Kidney (tissue), 14 donors: Measurements from ENCODE around the gene ITPK1. TPM values are rescaled to one million over a fixed set of nuclear protein-coding genes. Genes with fewer than 3 reads are reported as not detected.

Experiments
- DNase-seq, 5 donors: peaks; one replicate each; pipeline ENCODE4 v3.0.0-alpha.2; 2013 to 2020
- FAIRE-seq: peaks from 2 replicates; lab custom pipeline; 2012; peaks lifted over from hg19 to GRCh38; lab: Jason Lieb, UNC
- H3K27ac ChIP-seq, 2 donors: one replicate each; pipeline ENCODE4 v1.7.0; 2013; ENCODE audit warnings: low read depth in 2 of 2, low read length in 2 of 2, inconsistent platforms in 1 of 2
- H3K27me3 ChIP-seq: one replicate; pipeline ENCODE4 v1.7.1; 2013; ENCODE audit warnings: low read length, inconsistent platforms; ENCODE audit not compliant: control insufficient read depth, insufficient read depth
- H3K36me3 ChIP-seq, 3 donors: one replicate each; pipeline versions ENCODE4 v1.7.0 to v1.7.1; 2013; ENCODE audit warnings: low read length in 3 of 3, control low read depth in 1 of 3, inconsistent platforms in 1 of 3; ENCODE audit not compliant: insufficient read depth in 3 of 3, control insufficient read depth in 2 of 3
- H3K4me1 ChIP-seq, 3 donors: one replicate each; pipeline versions ENCODE4 v1.7.0 to v1.7.1; 2013; ENCODE audit warnings: low read length in 3 of 3, inconsistent platforms in 1 of 3, low read depth in 1 of 3; ENCODE audit not compliant: control insufficient read depth in 2 of 3, insufficient read depth in 2 of 3
- H3K4me3 ChIP-seq, 3 donors: one replicate each; pipeline versions ENCODE4 v1.7.0 to v1.8.1; 2013; ENCODE audit warnings: low read length in 3 of 3, control low read depth in 1 of 3, inconsistent platforms in 1 of 3
- H3K9ac ChIP-seq, 3 donors: one replicate each; pipeline versions ENCODE4 v1.7.0 to v1.7.1; 2013; ENCODE audit warnings: low read length in 3 of 3, control low read depth in 1 of 3, inconsistent platforms in 1 of 3
- H3K9me3 ChIP-seq, 3 donors: one replicate each; pipeline versions ENCODE4 v1.7.0 to v1.7.1; 2013; ENCODE audit warnings: low read length in 3 of 3, control low read depth in 1 of 3, inconsistent platforms in 1 of 3; ENCODE audit not compliant: control insufficient read depth in 2 of 3, insufficient read depth in 1 of 3
- CTCF ChIP-seq: IDR thresholded peaks from 3 replicates; pipeline ENCODE4 v1.5.1; 2012; ENCODE audit warnings: mild to moderate bottlenecking, moderate library complexity, borderline replicate concordance; ENCODE audit not compliant: insufficient read depth; ENCODE audit errors: extremely low read depth
- intact Hi-C: fragments of 100-400 bp; cut with DNase I; formaldehyde crosslinking; loops from one replicate; pipeline ENCODE4 v1.11.1; 2022
- polyA plus RNA-seq: library from polyadenylated mRNA; stranded (reverse); fragments of 350-450 nt; fragmentation: Illumina TruSeq; extraction: RNeasy Lipid Tissue Mini Kit (QIAGEN cat#74804); gene quantifications from one replicate; pipeline ENCODE4 v1.2.3, GENCODE V29; 2014; ENCODE audit warnings: low read depth, low replicate concordance; ENCODE audit not compliant: insufficient read depth
- total RNA-seq: library from RNA; stranded (reverse); fragmentation: NEBNext Ultra II Directional; extraction: Animal tissue kit (Norgen Biotek cat#: 25700); gene quantifications from one replicate; pipeline ENCODE4 v1.2.1, GENCODE V29; 2021
- donor health status: control.
- donor health status: control.
- donor health status: control.
- donor health status: control.
- donor health status: control.
- donor health status: DM: yes; HTN: yes; CAD: no.
- donor health status: Normal renal cell carcinoma (clear cell type).

ITPK1 gene
- total and polyA plus RNA-seq, 2 donors from 2014 or later = 43.6 to 92.0 TPM

- Histone ChIP-seq H3K4me1 (peaks cover 0 to 16% (median 15%) of the 10 kb centered on the region in 3 donors), H3K4me3 (no peak overlapping the region), H3K36me3 (no peaks in the 10 kb centered on the region), H3K9ac (no peak overlapping the region), H3K9me3 (no peaks in the 10 kb centered on the region), H3K27me3 (no peaks in the 10 kb centered on the region), H3K27ac (no peak overlapping the region)
- FAIRE-seq (no peak), DNase-seq (no peak)
- intact Hi-C loops = no loop called here
- no peak for TF ChIP-seq CTCF
Measured at GRCh38 chr14:93019970-93020369, 95.8 kb downstream of the ITPK1 start.

GRCh38 chr14:93019367-93019843 is 96.3 kb downstream of the ITPK1 start:
- DNase-seq (no peak), FAIRE-seq (no peak)
- no peak overlapping the region for H3K27ac ChIP-seq
- peaks cover 0 to 16% (median 15%) of the 10 kb centered on the region in 3 donors for H3K4me1 ChIP-seq
- intact Hi-C loops = no loop called here
- no peaks in the 10 kb centered on the region for H3K27me3 ChIP-seq
- no peaks in the 10 kb centered on the region for H3K36me3 ChIP-seq
- TF ChIP-seq CTCF = no peak
- H3K9me3 ChIP-seq = no peaks in the 10 kb centered on the region
- no peak overlapping the region for H3K4me3 ChIP-seq
- H3K9ac ChIP-seq = no peak overlapping the region

- Histone ChIP-seq H3K4me1 (peaks cover 0 to 22% (median 20%) of the 10 kb centered on the region in 3 donors), H3K4me3 (no peak overlapping the region), H3K9me3 (no peaks in the 10 kb centered on the region), H3K36me3 (no peaks in the 10 kb centered on the region), H3K27me3 (no peaks in the 10 kb centered on the region), H3K27ac (no peak overlapping the region), H3K9ac (no peak overlapping the region)
- intact Hi-C loops = no loop called here
- FAIRE-seq = no peak
- TF ChIP-seq CTCF = no peak
- no peak for DNase-seq
Measured at GRCh38 chr14:93018366-93018765, 97.4 kb downstream of the ITPK1 start.

- Histone ChIP-seq H3K36me3 (no peaks in the 10 kb centered on the region), H3K4me3 (no peak overlapping the region), H3K27me3 (no peaks in the 10 kb centered on the region), H3K4me1 (peaks cover 0 to 24% (median 23%) of the 10 kb centered on the region in 3 donors), H3K27ac (peak overlapping the region in 1 of 2 donors; percentile 60), H3K9me3 (no peaks in the 10 kb centered on the region), H3K9ac (no peak overlapping the region)
- no peak for DNase-seq
- no peak for FAIRE-seq
- TF ChIP-seq CTCF = no peak
- intact Hi-C loops = no loop called here
Measured at GRCh38 chr14:93017898-93018297, 97.8 kb downstream of the ITPK1 start.
